Progenitor cell of endocrine pancreas (in vitro differentiated cells): Measurements from ENCODE around the gene CSNK2A2. TPM values are rescaled to one million over a fixed set of nuclear protein-coding genes. Genes with fewer than 3 reads are reported as not detected.

Experiments used
- DNase-seq: peaks from one replicate; pipeline ENCODE4 v3.0.0; 2021; ENCODE audit warnings: low spot score; ENCODE audit not compliant: unreplicated experiment
- H3K27ac Mint-ChIP-seq: 2 replicates; pipeline ENCODE4 v1.8.0; 2021; ENCODE audit warnings: mild to moderate bottlenecking, moderate library complexity, mixed read lengths
- H3K27me3 Mint-ChIP-seq: 2 replicates; pipeline ENCODE4 v1.8.0; 2021; ENCODE audit warnings: mixed read lengths
- H3K36me3 Mint-ChIP-seq: 2 replicates; pipeline ENCODE4 v1.8.0; 2022; ENCODE audit warnings: mixed read lengths; ENCODE audit not compliant: insufficient read depth
- H3K4me1 Mint-ChIP-seq: 2 replicates; pipeline ENCODE4 v1.8.0; 2021; ENCODE audit warnings: low read depth, mixed read lengths
- H3K4me3 Mint-ChIP-seq: 2 replicates; pipeline ENCODE4 v1.8.0; 2021; ENCODE audit warnings: low read depth, mild to moderate bottlenecking, moderate library complexity, mixed read lengths
- H3K9me3 Mint-ChIP-seq: 2 replicates; pipeline ENCODE4 v1.8.0; 2021; ENCODE audit warnings: low read depth, mixed read lengths
- total RNA-seq: library from RNA; stranded (reverse); gene quantifications from 2 replicates; pipeline ENCODE4 v1.2.1, GENCODE V29; 2021
- TF ChIP-seq, protein P1 (sequence below): fragments of 200-600 bp; sonication (generic); IDR thresholded peaks from one replicate; pipeline ENCODE4 v1.5.0; 2021; ENCODE audit warnings: antibody characterized with exemption, mild to moderate bottlenecking; ENCODE audit not compliant: unreplicated experiment

Gene CSNK2A2
- total RNA-seq, 1 donor from 2014 or later: 99.9 TPM

DNA sequence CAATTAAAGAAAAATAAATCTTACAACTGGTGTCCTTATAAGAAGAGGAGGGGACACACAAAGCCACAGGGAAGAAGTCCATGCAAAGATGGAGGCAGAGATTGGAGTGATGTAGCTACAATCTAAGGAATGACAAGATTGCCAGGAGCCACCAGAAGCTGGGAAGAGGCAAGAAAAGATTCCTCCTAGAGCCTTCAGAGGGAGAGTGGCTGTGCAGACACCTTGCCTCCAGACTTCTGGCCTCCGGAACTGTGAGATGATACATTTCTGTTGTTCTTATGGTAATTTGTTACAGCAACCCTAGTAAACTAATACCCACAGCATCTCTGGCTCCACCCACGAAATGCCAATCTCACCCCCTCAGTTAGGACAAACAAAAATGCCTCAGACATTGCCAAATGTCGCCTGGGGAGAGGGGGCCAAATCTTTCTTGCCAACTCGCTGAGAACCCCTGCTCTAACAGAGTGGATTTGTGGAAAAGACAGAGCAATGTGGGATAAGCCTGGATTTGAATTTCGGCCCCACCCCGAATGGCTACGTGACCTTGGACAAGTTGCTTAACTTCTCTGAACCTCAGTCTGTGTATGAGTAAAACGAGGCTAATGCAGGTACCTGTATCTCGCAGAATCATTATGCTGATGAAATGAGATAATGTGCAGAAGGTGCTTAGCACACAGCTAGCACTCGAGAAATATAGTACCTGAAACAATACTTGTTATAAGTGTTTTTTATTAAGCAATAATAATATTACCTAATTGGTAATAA, 37.1 kb upstream of the CSNK2A2 start:
- H3K36me3 Mint-ChIP-seq: no peaks in the 10 kb centered on the region
- H3K9me3 Mint-ChIP-seq: no peaks in the 10 kb centered on the region
- no peak overlapping the region for H3K4me3 Mint-ChIP-seq
- H3K4me1 Mint-ChIP-seq: peaks cover 7% of the 10 kb centered on the region
- DNase-seq: no peak
- TF ChIP-seq, protein P1, sequence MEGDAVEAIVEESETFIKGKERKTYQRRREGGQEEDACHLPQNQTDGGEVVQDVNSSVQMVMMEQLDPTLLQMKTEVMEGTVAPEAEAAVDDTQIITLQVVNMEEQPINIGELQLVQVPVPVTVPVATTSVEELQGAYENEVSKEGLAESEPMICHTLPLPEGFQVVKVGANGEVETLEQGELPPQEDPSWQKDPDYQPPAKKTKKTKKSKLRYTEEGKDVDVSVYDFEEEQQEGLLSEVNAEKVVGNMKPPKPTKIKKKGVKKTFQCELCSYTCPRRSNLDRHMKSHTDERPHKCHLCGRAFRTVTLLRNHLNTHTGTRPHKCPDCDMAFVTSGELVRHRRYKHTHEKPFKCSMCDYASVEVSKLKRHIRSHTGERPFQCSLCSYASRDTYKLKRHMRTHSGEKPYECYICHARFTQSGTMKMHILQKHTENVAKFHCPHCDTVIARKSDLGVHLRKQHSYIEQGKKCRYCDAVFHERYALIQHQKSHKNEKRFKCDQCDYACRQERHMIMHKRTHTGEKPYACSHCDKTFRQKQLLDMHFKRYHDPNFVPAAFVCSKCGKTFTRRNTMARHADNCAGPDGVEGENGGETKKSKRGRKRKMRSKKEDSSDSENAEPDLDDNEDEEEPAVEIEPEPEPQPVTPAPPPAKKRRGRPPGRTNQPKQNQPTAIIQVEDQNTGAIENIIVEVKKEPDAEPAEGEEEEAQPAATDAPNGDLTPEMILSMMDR: no peak
- no peak overlapping the region for H3K27ac Mint-ChIP-seq
- peaks cover 23% of the 10 kb centered on the region for H3K27me3 Mint-ChIP-seq

DNA sequence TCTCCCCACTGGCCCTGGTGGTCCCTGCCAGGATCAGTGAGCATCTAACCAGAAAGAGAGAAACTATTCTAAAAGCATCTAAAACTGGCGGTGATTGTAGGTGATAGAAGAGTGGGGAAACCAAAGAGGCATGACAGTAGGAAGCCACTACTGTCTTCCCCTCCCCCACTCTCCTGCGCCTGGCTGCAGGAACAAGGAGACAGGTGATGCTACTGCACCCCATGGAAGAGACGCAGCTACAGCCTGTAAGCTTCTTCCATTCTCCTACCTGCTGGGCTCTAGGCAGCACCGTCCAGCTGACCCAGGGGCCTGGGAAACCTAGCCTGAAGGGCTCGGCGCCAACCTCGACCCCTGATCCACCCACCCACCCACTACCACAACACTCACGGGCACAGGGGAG, 32.4 kb upstream of the CSNK2A2 start:
- TF ChIP-seq, protein P1: no peak
- H3K4me3 Mint-ChIP-seq: no peak overlapping the region
- no peak overlapping the region for H3K27ac Mint-ChIP-seq
- no peaks in the 10 kb centered on the region for H3K36me3 Mint-ChIP-seq
- peaks cover 12% of the 10 kb centered on the region for H3K27me3 Mint-ChIP-seq
- no peaks in the 10 kb centered on the region for H3K4me1 Mint-ChIP-seq
- H3K9me3 Mint-ChIP-seq: no peaks in the 10 kb centered on the region
- no peak for DNase-seq

DNA sequence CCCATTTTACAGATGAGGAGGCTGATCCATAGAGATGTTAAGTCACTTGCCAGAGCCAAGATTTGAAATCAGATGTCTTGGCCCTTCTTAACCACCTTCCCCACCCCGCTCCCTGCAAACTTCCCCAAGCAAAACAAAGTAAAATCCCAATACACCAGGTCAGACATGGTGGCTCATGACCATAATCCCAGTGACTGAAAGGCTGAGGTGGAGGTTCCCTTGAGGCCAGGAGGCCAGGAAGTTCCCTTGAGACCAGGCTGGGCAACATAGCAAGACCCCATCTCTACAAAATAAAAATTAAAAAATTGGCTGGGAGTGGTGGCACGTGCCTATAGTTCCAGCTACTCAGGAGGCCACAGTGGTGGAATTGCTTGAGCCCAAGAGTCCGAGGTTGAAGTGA, 28.9 kb upstream of the CSNK2A2 start:
- TF ChIP-seq, protein P1: no peak
- Mint-ChIP-seq H3K9me3 (no peaks in the 10 kb centered on the region), H3K36me3 (no peaks in the 10 kb centered on the region), H3K27me3 (peaks cover 12% of the 10 kb centered on the region), H3K4me3 (no peak overlapping the region), H3K27ac (no peak overlapping the region), H3K4me1 (peaks cover 4% of the 10 kb centered on the region)
- DNase-seq: no peak

DNA sequence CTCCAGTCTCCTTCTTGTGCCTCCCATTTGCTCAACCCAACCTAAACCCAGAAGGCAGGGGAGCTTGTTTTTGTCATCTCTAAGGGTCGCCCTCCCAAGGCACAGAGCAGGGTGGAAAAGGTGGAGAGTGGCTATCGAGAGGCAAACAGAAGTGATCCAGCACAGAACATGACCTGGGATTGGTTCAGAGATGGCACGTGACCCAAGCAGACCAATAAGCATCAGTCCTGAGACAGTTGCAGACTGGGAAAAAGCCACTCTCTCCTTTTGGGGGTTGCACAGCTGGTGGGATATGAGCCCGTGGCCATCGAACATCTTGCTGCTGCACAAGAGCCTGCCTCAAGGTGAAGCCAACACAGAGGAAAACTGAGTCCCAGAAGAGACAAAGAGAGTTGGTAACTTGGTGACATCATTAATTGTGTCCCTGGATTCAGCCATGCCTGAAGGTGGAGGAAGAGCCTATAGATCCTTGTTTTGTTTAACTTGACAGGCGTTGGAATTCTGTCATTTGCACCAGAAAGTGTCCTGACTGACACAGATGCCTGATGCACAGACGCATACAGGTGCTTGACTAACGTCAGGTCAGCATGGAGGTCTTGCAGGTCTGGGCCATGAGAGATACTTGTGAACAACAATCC, 28.2 kb upstream of the CSNK2A2 start:
- H3K4me1 Mint-ChIP-seq: peaks cover 4% of the 10 kb centered on the region
- peaks cover 12% of the 10 kb centered on the region for H3K27me3 Mint-ChIP-seq
- DNase-seq: no peak
- H3K36me3 Mint-ChIP-seq: no peaks in the 10 kb centered on the region
- H3K9me3 Mint-ChIP-seq: no peaks in the 10 kb centered on the region
- H3K4me3 Mint-ChIP-seq: no peak overlapping the region
- TF ChIP-seq, protein P1: no peak
- no peak overlapping the region for H3K27ac Mint-ChIP-seq

DNA sequence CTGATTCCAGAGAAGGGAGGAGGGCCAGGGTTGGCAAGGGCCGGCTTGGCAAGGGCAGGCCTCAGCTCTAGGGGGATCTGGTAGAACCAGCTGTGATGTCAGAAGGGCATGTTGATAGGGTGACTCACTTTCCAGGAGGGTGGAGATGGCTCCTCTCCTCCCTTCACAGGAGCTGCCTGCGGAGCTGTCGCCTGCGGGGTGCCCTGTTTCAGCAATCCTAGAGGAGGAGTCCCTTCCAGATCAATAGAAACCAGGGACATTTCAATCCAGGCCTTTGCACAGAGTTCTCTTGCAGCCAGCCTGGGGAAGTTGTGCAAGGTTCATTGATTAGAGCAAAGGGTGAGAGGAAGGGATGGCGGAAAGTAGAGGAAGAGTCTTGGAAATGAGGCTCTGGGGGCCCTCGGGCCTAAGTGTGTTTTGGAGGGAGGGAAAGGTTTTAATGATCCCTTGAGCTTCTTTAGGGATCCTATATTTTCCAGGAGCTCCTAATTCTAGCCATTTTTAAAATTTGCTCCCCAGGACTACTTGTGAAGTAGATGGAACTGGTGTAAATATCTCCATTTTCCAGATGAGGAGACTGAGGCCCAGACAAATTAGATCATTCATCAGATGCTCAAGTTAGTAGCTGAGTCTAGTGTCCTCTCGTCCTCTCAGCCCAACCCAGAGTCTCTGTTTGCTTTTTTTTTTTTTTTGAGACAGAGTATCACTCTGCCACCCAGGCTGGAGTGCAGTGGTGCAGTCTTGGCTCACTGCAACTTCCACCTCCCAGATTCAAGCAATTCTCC, 24.8 kb upstream of the CSNK2A2 start:
- peaks cover 4% of the 10 kb centered on the region for H3K4me1 Mint-ChIP-seq
- H3K9me3 Mint-ChIP-seq: peaks cover 3% of the 10 kb centered on the region
- no peaks in the 10 kb centered on the region for H3K36me3 Mint-ChIP-seq
- peaks cover 17% of the 10 kb centered on the region for H3K27me3 Mint-ChIP-seq
- DNase-seq: no peak
- no peak overlapping the region for H3K27ac Mint-ChIP-seq
- TF ChIP-seq, protein P1: no peak
- no peak overlapping the region for H3K4me3 Mint-ChIP-seq
